ENCODE results near the gene TRAK1.
A peak's percentile ranks its signal among the peaks of the same experiment; 100 is the strongest.

Gene TRAK1

GRCh38 chr3:42159706-42160472 lies 68.7 kb downstream of the TRAK1 start:
- no peak for DNase-seq

- no peak for DNase-seq
These were observed 70.1 kb downstream of the TRAK1 start for GRCh38 chr3:42161050-42161935.

- no peak for DNase-seq
These were observed 71.3 kb downstream of the TRAK1 start for GRCh38 chr3:42162462-42162861.

- DNase-seq, result no peak
These were observed 72.6 kb downstream of the TRAK1 start for GRCh38 chr3:42163622-42164244.

DNA sequence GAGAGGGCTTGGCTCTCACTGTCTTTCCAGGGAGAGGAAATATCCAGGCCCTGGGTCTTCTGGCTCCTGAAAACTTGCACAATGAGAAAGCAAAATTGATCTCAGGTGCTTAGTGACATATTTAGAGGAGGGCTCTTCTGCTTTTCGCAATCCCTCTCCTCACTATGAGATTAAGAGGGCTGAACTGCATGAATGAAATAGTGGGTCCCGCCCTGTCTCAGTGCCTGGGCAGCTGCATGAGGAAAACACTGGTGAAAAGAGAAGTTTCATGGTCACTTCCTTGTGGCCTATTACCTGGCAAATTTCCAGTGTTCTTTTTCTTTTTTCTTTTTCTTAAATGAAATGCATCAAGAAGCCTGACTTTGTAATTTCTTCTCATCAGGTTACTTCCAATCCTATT lies 73.5 kb downstream of the TRAK1 start:
- peak; percentile 32 for DNase-seq

DNA sequence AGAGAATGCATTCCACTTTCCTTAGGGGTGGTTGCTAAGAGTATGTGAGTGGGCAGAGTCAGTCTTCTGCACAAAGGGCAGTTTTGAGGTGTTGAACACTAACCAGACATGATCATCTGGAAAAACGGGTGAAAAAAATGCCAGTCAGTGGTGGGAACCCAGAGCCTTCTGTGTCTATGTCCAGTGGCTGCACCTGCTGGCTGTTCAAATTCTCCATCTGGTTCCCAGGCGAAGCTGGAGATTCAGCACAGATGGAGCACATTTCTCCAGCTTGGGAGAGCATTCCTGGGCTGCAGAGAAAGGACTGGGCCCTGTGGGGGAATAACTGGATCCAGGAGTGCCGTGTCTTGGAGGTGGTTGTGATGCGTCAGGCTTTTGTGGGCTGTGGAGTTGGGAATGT lies 74.1 kb downstream of the TRAK1 start:
- DNase-seq, result no peak

- DNase-seq, result no peak
These were observed 75.1 kb downstream of the TRAK1 start for GRCh38 chr3:42166214-42166613.

- no peak for DNase-seq
These were observed 75.6 kb downstream of the TRAK1 start for GRCh38 chr3:42166662-42167300.

- DNase-seq, result no peak
These were observed 78.5 kb downstream of the TRAK1 start for GRCh38 chr3:42169579-42170120.

- no peak for DNase-seq
These were observed 81.0 kb downstream of the TRAK1 start for GRCh38 chr3:42172047-42172654.

DNA sequence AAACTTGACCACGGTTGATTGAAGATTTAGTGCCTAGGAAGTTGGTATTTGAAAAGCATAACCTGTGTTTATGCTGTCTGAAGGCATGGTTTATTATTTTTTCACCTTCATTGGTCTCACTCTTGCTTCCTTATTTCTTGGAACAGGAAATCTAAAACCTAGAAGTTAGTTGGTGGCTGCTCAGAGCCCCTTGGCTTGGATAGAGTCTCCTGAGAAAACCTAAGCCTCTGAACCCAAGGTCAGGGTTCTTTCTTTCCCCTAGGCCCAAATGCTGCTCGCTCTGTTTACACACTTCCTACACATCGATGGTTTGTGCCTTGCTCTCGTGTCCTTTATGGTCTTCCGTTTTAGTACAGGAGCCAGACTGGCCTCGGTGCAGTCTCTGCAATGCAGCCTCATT lies 82.2 kb downstream of the TRAK1 start:
- DNase-seq, result peak; percentile 25

- no peak for DNase-seq
These were observed 83.7 kb downstream of the TRAK1 start for GRCh38 chr3:42174679-42175385.

GRCh38 chr3:42175386-42176240 lies 84.5 kb downstream of the TRAK1 start:
- no peak for DNase-seq

GRCh38 chr3:42176242-42177034 lies 85.3 kb downstream of the TRAK1 start:
- DNase-seq, result no peak

GRCh38 chr3:42177068-42177800 lies 86.1 kb downstream of the TRAK1 start:
- DNase-seq, result no peak

DNA sequence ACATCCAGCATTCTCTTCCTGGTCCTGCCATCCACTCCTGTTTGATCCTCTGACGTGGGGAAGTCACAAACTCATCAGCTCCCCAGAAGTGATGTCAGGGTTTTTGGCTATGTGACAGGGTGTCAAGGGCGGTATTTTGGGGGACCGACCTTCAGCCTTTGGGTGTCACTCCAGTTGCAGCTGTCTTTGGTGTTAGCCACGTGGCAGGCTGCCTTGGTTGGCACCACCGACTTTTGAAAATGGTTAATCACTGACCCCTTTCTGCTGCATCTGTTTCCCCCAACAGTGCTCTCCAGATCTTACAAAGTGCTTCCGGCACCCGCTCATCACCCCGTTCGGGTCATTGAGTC lies 86.6 kb downstream of the TRAK1 start:
- DNase-seq, result no peak

GRCh38 chr3:42179110-42179725 lies 88.1 kb downstream of the TRAK1 start:
- no peak for DNase-seq

DNA sequence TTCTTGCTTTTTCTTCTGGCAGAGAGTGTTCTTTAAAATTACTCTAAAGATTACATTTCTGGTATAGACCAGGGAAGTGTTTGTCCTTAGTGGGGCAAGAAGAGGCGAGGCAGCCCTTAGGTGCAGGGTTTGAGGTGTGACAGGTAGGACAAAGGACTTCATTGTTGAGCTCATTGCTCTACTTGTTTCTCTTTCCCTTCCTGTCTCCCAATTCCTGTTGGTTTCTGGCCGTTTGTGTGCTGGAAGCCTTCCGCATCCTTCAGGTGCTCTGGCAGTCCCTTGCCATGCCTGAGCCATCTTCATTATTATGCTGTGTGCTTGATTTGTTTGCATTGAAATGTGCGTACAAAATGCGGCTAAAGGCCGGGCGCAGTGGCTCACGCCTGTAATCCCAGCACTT lies 89.7 kb downstream of the TRAK1 start:
- DNase-seq, result no peak

GRCh38 chr3:42182555-42182954 lies 91.4 kb downstream of the TRAK1 start:
- DNase-seq, result no peak

All from MV-4-11 (cell line).